Neural progenitor cell (in vitro differentiated cells): ENCODE results near the gene KRTAP5-1. TPM values are rescaled to one million over a fixed set of nuclear protein-coding genes. Genes with fewer than 3 reads are reported as not detected.

Experiments used
- DNase-seq: peaks from one replicate; pipeline ENCODE4 v3.0.0-alpha.2; 2016; ENCODE audit warnings: low spot score
- H2AFZ ChIP-seq: fragments of 200-600 bp; sonication (generic); replicated peaks from 2 replicates; pipeline ENCODE4 v1.6.1; 2016; ENCODE audit warnings: antibody characterized with exemption
- H3F3A ChIP-seq: fragments of 200-600 bp; sonication (generic); 2 replicates; pipeline ENCODE4 v1.6.1; 2016; ENCODE audit warnings: antibody characterized with exemption, low read depth
- H3K27ac ChIP-seq: fragments of 200-600 bp; sonication (generic); 2 replicates; pipeline ENCODE4 v1.5.1; 2016; ENCODE audit warnings: mild to moderate bottlenecking
- H3K27me3 ChIP-seq: fragments of 200-600 bp; sonication (generic); 2 replicates; pipeline ENCODE4 v1.6.1; 2016; ENCODE audit warnings: mild to moderate bottlenecking, moderate library complexity
- H3K36me3 ChIP-seq: fragments of 200-600 bp; sonication (generic); 2 replicates; pipeline ENCODE4 v1.5.1; 2016
- H3K4me1 ChIP-seq: fragments of 200-600 bp; sonication (generic); 2 replicates; pipeline ENCODE4 v1.6.1; 2016; ENCODE audit warnings: mixed run types
- H3K4me2 ChIP-seq: fragments of 200-600 bp; sonication (generic); 2 replicates; pipeline ENCODE4 v1.6.1; 2016
- H3K4me3 ChIP-seq: fragments of 200-600 bp; sonication (generic); 2 replicates; pipeline ENCODE4 v1.5.1; 2016
- H3K79me2 ChIP-seq: fragments of 200-600 bp; sonication (generic); 2 replicates; pipeline ENCODE4 v1.6.1; 2016; ENCODE audit warnings: low read depth
- H3K9ac ChIP-seq: fragments of 200-600 bp; sonication (generic); 2 replicates; pipeline ENCODE4 v1.6.1; 2016
- H3K9me3 ChIP-seq: fragments of 200-600 bp; sonication (generic); 2 replicates; pipeline ENCODE4 v1.5.1; 2016; ENCODE audit warnings: low read depth
- H4K20me1 ChIP-seq: fragments of 200-600 bp; sonication (generic); 2 replicates; pipeline ENCODE4 v1.6.1; 2016; ENCODE audit warnings: low read depth
- H3K27ac Mint-ChIP-seq: 3 replicates; pipeline ENCODE4 v1.8.0; 2021; ENCODE audit warnings: mixed read lengths
- H3K27me3 Mint-ChIP-seq: 2 replicates; pipeline ENCODE4 v1.8.0; 2022; ENCODE audit warnings: low read depth, mild to moderate bottlenecking, inconsistent platforms, moderate library complexity, mixed read lengths; ENCODE audit not compliant: insufficient read depth
- H3K36me3 Mint-ChIP-seq: 3 replicates; pipeline ENCODE4 v1.8.0; 2021; ENCODE audit warnings: mixed read lengths
- H3K4me1 Mint-ChIP-seq: 3 replicates; pipeline ENCODE4 v1.8.0; 2021; ENCODE audit warnings: mixed read lengths
- H3K4me3 Mint-ChIP-seq: 3 replicates; pipeline ENCODE4 v1.8.0; 2021; ENCODE audit warnings: mild to moderate bottlenecking, moderate library complexity, mixed read lengths
- H3K9me3 Mint-ChIP-seq: 3 replicates; pipeline ENCODE4 v1.8.0; 2020; ENCODE audit warnings: mixed read lengths
- CTCF ChIP-seq: fragments of 200-600 bp; sonication (generic); IDR thresholded peaks from 2 replicates; pipeline ENCODE4 v1.5.1; 2017; ENCODE audit warnings: antibody characterized with exemption, mild to moderate bottlenecking
- EZH2 ChIP-seq: fragments of 200-600 bp; sonication (generic); IDR thresholded peaks from 2 replicates; pipeline ENCODE4 v1.6.1; 2017; ENCODE audit warnings: antibody characterized with exemption, mild to moderate bottlenecking, moderate library complexity
- EZH2phosphoT487 ChIP-seq: fragments of 200-600 bp; sonication (generic); IDR thresholded peaks from 2 replicates; pipeline ENCODE4 v1.6.1; 2017; ENCODE audit warnings: antibody characterized with exemption
- total RNA-seq: library from RNA; depleted of rRNA; stranded (reverse); fragments of >200 nt; gene quantifications from 2 replicates; pipeline ENCODE4 v1.2.3, GENCODE V29; 2015; ENCODE audit warnings: low replicate concordance

Gene KRTAP5-1
- total RNA-seq, 1 donor from 2014 or later: not detected

DNA sequence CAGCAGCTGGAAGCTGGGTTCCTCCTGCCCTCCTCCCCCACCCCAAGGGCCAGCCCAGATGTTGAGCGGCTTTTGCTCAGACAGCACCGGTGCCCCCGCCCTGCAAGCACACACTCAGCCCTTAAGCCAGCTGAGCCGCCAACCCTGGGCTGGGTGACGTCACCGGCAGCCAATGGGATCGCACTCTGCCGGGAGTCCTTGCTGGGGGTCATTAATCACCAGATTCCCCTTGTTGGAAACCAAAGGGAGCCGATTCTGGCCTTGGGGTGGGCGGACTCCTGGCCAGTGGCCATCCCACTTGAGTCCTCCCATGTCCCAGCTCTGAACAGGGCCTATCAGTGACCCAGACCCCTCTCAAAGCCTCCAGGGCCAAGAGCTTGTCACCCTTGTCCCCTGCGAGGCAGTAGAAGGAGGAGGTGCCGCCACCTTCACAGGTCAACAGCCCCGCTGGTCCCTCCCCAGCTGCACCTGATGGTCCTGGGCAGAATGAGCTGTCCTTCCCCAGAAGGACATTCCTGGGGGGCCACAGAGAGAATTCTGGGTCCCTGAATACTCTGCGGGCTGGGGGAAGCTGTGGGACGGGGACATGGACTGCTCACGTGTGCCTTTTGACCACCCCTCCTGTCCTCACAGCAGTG lies 20.4 kb downstream of the KRTAP5-1 start:
- Mint-ChIP-seq H3K9me3 (no peaks in the 10 kb centered on the region), H3K4me3 (no peak overlapping the region), H3K4me1 (peaks cover 20% of the 10 kb centered on the region), H3K27ac (no peak overlapping the region), H3K27me3 (peaks cover 5% of the 10 kb centered on the region), H3K36me3 (no peaks in the 10 kb centered on the region)
- H3K27me3 ChIP-seq: peaks cover 36% of the 10 kb centered on the region
- H3F3A ChIP-seq: peaks cover 1% of the 10 kb centered on the region
- no peaks in the 10 kb centered on the region for H3K36me3 ChIP-seq
- peaks cover 23% of the 10 kb centered on the region for H3K4me1 ChIP-seq
- peak overlapping the region; percentile 73 for H3K4me2 ChIP-seq
- H3K9me3 ChIP-seq: no peaks in the 10 kb centered on the region
- H3K79me2 ChIP-seq: no peaks in the 10 kb centered on the region
- no peak overlapping the region for H3K4me3 ChIP-seq
- TF ChIP-seq EZH2phosphoT487: no peak
- TF ChIP-seq CTCF: no peak
- no peak for TF ChIP-seq EZH2
- no peak overlapping the region for H3K27ac ChIP-seq
- peak; percentile 90 for DNase-seq
- H2AFZ ChIP-seq: no peak overlapping the region
- H3K9ac ChIP-seq: no peak overlapping the region
- H4K20me1 ChIP-seq: peaks cover 6% of the 10 kb centered on the region

DNA sequence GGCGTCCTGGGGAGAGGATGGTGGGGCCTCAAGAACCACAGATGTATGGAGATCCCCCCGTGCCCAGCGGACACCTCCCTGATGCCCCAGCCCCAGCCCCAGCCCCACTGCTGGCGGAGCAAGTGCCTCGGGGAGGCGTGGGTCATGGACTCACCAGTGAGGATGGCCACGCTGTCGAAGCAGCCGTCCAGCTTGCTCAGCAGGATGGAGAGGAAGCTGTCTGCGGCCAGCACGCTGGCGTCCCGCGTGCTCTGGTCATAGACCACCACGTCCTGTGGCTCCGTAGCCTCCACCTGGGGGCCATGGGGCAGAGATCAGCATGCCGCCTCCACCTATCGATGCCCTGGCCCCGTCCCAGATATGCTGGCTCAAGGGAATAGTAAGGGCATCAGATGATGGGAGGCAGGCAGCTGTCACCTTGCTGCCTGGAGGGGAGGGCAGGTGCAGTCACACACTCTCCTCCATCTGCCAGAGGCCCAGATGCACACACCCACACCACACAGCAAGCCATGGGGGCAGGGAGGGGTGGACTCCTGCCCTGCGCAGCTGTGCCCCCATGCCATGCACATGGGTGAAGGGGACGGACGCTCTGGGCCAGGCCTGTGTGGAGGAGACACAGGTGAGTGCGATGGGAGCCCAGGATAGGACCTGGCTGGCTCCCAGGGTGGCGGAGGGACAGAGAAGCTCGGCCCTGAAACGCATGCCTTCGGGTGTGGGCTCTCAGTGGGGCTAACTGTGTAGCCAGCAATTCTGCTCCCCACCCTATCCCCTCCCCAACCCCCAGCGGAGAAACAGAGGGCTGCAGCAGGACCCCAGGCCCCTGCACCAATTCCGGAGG lies 21.2 kb downstream of the KRTAP5-1 start:
- H3F3A ChIP-seq: no peaks in the 10 kb centered on the region
- DNase-seq: no peak
- TF ChIP-seq CTCF (no peak), EZH2phosphoT487 (no peak), EZH2 (no peak)
- no peak overlapping the region for H3K4me3 ChIP-seq
- Mint-ChIP-seq H3K36me3 (no peaks in the 10 kb centered on the region), H3K4me3 (no peak overlapping the region), H3K27me3 (peaks cover 2% of the 10 kb centered on the region), H3K9me3 (no peaks in the 10 kb centered on the region), H3K4me1 (peaks cover 15% of the 10 kb centered on the region), H3K27ac (no peak overlapping the region)
- H3K79me2 ChIP-seq: no peaks in the 10 kb centered on the region
- H2AFZ ChIP-seq: no peak overlapping the region
- H3K27me3 ChIP-seq: peaks cover 34% of the 10 kb centered on the region
- no peaks in the 10 kb centered on the region for H3K36me3 ChIP-seq
- H4K20me1 ChIP-seq: peaks cover 6% of the 10 kb centered on the region
- peak overlapping the region; percentile 73 for H3K4me2 ChIP-seq
- H3K4me1 ChIP-seq: peaks cover 28% of the 10 kb centered on the region
- no peak overlapping the region for H3K9ac ChIP-seq
- no peaks in the 10 kb centered on the region for H3K9me3 ChIP-seq
- no peak overlapping the region for H3K27ac ChIP-seq

GRCh38 chr11:1563149-1563638 lies 21.9 kb downstream of the KRTAP5-1 start:
- Mint-ChIP-seq H3K4me1 (peaks cover 8% of the 10 kb centered on the region), H3K4me3 (no peak overlapping the region), H3K27me3 (peaks cover under 1% of the 10 kb centered on the region), H3K9me3 (no peaks in the 10 kb centered on the region), H3K27ac (no peak overlapping the region), H3K36me3 (no peaks in the 10 kb centered on the region)
- Histone ChIP-seq H3K9me3 (no peaks in the 10 kb centered on the region), H3K4me1 (peaks cover 31% of the 10 kb centered on the region), H3K4me2 (no peak overlapping the region), H3K27ac (no peak overlapping the region), H3K27me3 (peaks cover 35% of the 10 kb centered on the region), H3F3A (no peaks in the 10 kb centered on the region), H3K9ac (no peak overlapping the region), H3K4me3 (no peak overlapping the region), H2AFZ (no peak overlapping the region), H3K79me2 (no peaks in the 10 kb centered on the region), H4K20me1 (peaks cover 5% of the 10 kb centered on the region), H3K36me3 (no peaks in the 10 kb centered on the region)
- TF ChIP-seq EZH2phosphoT487: no peak
- TF ChIP-seq EZH2: no peak
- no peak for TF ChIP-seq CTCF
- no peak for DNase-seq
